Prostate gland (tissue), 2 donors: ENCODE data around the gene SV2B.

Experiments used
- CTCF ChIP-seq, 4 experiments: fragments of 200-600 bp in 2 of 4; fragments of 450-650 bp in 2 of 4; sonication (generic) in 2 of 4; IDR thresholded peaks; 1 replicate in 3 of 4; 2 replicates in 1 of 4; pipeline ENCODE4 v1.5.1; 2016 to 2019; ENCODE audit warnings: antibody characterized with exemption in 4 of 4, mild to moderate bottlenecking in 2 of 4, moderate library complexity in 2 of 4
- POLR2A ChIP-seq: fragments of 450-650 bp; IDR thresholded peaks from one replicate; pipeline ENCODE4 v1.6.1; 2016; ENCODE audit warnings: antibody characterized with exemption, mild to moderate bottlenecking
- POLR2AphosphoS5 ChIP-seq: sonication (generic); formaldehyde crosslinking; IDR thresholded peaks from one replicate; pipeline ENCODE4 v1.6.1; 2017; ENCODE audit warnings: antibody characterized with exemption

DNA sequence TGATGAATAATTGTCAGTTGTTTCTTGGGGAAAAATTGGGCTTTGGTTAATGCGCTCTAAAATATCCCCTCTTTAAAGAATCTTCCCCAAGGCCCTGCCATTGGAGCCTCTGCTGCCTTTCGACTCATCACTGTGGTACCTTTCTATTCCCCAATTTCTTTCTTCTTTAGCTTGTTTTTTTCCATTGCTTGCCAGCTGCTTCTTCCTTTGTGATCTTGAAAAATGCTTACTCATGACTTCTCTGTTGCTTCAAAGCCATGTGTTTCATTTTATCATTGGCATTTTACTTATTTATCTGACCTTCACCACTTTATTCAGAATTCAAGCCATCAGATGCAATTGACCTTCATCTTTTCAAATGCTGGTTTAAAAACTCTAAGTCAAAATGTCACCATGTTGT, 84.4 kb downstream of the SV2B start:
- no peak for TF ChIP-seq CTCF (IDR thresholded peaks at IDR 0.05)
- TF ChIP-seq POLR2A = no peak
- TF ChIP-seq POLR2AphosphoS5 = no peak
